Measurements from ENCODE around the gene FYB1. TPM values are rescaled to one million over a fixed set of nuclear protein-coding genes. Genes with fewer than 3 reads are reported as not detected.

The FYB1 gene
- total and polyA plus RNA-seq, 2 donors, result 52.9 to 71.8 TPM

DNA sequence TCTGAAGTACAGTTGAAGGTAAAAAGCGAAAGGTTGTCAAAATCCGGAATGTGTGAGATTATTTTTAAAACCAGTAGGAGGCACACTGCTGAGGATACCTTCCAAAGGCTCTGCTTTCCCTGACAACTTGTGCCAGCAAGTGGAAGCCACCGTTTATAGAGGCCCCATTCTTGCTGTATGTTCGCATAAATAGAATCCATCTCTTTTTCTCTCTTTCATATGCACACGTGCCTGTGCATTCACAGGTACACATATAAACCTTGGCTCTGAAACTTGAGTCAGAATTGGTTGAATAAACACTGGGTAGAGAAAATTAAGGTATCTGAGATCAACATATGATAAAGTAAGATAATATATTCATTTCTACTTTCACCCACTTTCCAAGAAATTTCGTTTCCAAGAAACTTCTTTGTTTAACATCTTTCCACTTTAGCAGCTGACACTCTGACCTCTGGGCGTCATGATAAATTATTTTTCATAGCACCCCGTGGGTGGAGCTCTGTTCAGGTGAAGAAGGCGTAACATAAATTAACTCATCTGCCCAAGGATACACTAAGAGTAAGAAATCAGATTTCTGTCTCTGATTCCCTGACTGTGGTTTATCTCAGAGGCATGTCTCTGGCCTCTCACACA lies 81.4 kb downstream of the FYB1 start:
- no peaks in the 10 kb centered on the region for H3K4me1 ChIP-seq (ENCODE audit: control insufficient read depth in 2 of 2, insufficient read depth in 2 of 2, low read length in 2 of 2)
- H3K27me3 ChIP-seq (ENCODE audit: control insufficient read depth in 2 of 2, insufficient read depth in 1 of 2, low read length in 1 of 2), result no peaks in the 10 kb centered on the region
- H3K36me3 ChIP-seq (ENCODE audit: control insufficient read depth in 2 of 2, insufficient read depth in 2 of 2, low read length in 1 of 2), result peaks cover 18 to 76% of the 10 kb centered on the region in 2 donors
- no peak overlapping the region for H3K4me3 ChIP-seq (ENCODE audit: low read length in 2 of 2)
- WGBS, result 92% methylated on average over 9 of the region's 9 CpGs
- H3K9me3 ChIP-seq (ENCODE audit: control insufficient read depth in 2 of 2, insufficient read depth in 1 of 2, low read length in 1 of 2), result no peaks in the 10 kb centered on the region
- no peak for DNase-seq (ENCODE audit: low read depth in 6 of 9, low spot score in 9 of 9)
- no peak overlapping the region for H3K27ac ChIP-seq (ENCODE audit: low read depth in 1 of 2, low read length in 1 of 2)

- no peaks in the 10 kb centered on the region for H3K27me3 ChIP-seq (ENCODE audit: control insufficient read depth in 2 of 2, insufficient read depth in 1 of 2, low read length in 1 of 2)
- no peaks in the 10 kb centered on the region for H3K4me1 ChIP-seq (ENCODE audit: control insufficient read depth in 2 of 2, insufficient read depth in 2 of 2, low read length in 2 of 2)
- DNase-seq (ENCODE audit: low read depth in 6 of 9, low spot score in 9 of 9), result no peak
- WGBS, result 98% methylated on average over 2 of the region's 2 CpGs
- H3K9me3 ChIP-seq (ENCODE audit: control insufficient read depth in 2 of 2, insufficient read depth in 1 of 2, low read length in 1 of 2), result no peaks in the 10 kb centered on the region
- H3K4me3 ChIP-seq (ENCODE audit: low read length in 2 of 2), result no peak overlapping the region
- peaks cover 18 to 75% of the 10 kb centered on the region in 2 donors for H3K36me3 ChIP-seq (ENCODE audit: control insufficient read depth in 2 of 2, insufficient read depth in 2 of 2, low read length in 1 of 2)
- no peak overlapping the region for H3K27ac ChIP-seq (ENCODE audit: low read depth in 1 of 2, low read length in 1 of 2)
Observed at GRCh38 chr5:39137391-39137790, 82.0 kb downstream of the FYB1 start.

- WGBS, result 86% methylated on average over 3 of the region's 3 CpGs
- Histone ChIP-seq H3K36me3 (ENCODE audit: control insufficient read depth in 2 of 2, insufficient read depth in 2 of 2, low read length in 1 of 2) (peaks cover 19 to 75% of the 10 kb centered on the region in 2 donors), H3K9me3 (ENCODE audit: control insufficient read depth in 2 of 2, insufficient read depth in 1 of 2, low read length in 1 of 2) (no peaks in the 10 kb centered on the region), H3K4me1 (ENCODE audit: control insufficient read depth in 2 of 2, insufficient read depth in 2 of 2, low read length in 2 of 2) (no peaks in the 10 kb centered on the region), H3K27ac (ENCODE audit: low read depth in 1 of 2, low read length in 1 of 2) (no peak overlapping the region), H3K27me3 (ENCODE audit: control insufficient read depth in 2 of 2, insufficient read depth in 1 of 2, low read length in 1 of 2) (no peaks in the 10 kb centered on the region), H3K4me3 (ENCODE audit: low read length in 2 of 2) (no peak overlapping the region)
- DNase-seq (ENCODE audit: low read depth in 6 of 9, low spot score in 9 of 9), result no peak
Observed at GRCh38 chr5:39132792-39133191, 86.6 kb downstream of the FYB1 start.

GRCh38 chr5:39132128-39132447 lies 87.3 kb downstream of the FYB1 start:
- no peaks in the 10 kb centered on the region for H3K27me3 ChIP-seq (ENCODE audit: control insufficient read depth in 2 of 2, insufficient read depth in 1 of 2, low read length in 1 of 2)
- no peak overlapping the region for H3K27ac ChIP-seq (ENCODE audit: low read depth in 1 of 2, low read length in 1 of 2)
- H3K4me1 ChIP-seq (ENCODE audit: control insufficient read depth in 2 of 2, insufficient read depth in 2 of 2, low read length in 2 of 2), result no peaks in the 10 kb centered on the region
- 95% methylated on average over 3 of the region's 3 CpGs for WGBS
- no peaks in the 10 kb centered on the region for H3K9me3 ChIP-seq (ENCODE audit: control insufficient read depth in 2 of 2, insufficient read depth in 1 of 2, low read length in 1 of 2)
- H3K4me3 ChIP-seq (ENCODE audit: low read length in 2 of 2), result no peak overlapping the region
- DNase-seq (ENCODE audit: low read depth in 6 of 9, low spot score in 9 of 9), result no peak
- H3K36me3 ChIP-seq (ENCODE audit: control insufficient read depth in 2 of 2, insufficient read depth in 2 of 2, low read length in 1 of 2), result peaks cover 18 to 78% of the 10 kb centered on the region in 2 donors

GRCh38 chr5:39131210-39132127 lies 87.9 kb downstream of the FYB1 start:
- DNase-seq (ENCODE audit: low read depth in 6 of 9, low spot score in 9 of 9), result no peak
- H3K4me3 ChIP-seq (ENCODE audit: low read length in 2 of 2), result no peak overlapping the region
- 91% methylated on average over 3 of the region's 3 CpGs for WGBS
- H3K9me3 ChIP-seq (ENCODE audit: control insufficient read depth in 2 of 2, insufficient read depth in 1 of 2, low read length in 1 of 2), result no peaks in the 10 kb centered on the region
- no peak overlapping the region for H3K27ac ChIP-seq (ENCODE audit: low read depth in 1 of 2, low read length in 1 of 2)
- H3K27me3 ChIP-seq (ENCODE audit: control insufficient read depth in 2 of 2, insufficient read depth in 1 of 2, low read length in 1 of 2), result no peaks in the 10 kb centered on the region
- peaks cover 18 to 72% of the 10 kb centered on the region in 2 donors for H3K36me3 ChIP-seq (ENCODE audit: control insufficient read depth in 2 of 2, insufficient read depth in 2 of 2, low read length in 1 of 2)
- no peaks in the 10 kb centered on the region for H3K4me1 ChIP-seq (ENCODE audit: control insufficient read depth in 2 of 2, insufficient read depth in 2 of 2, low read length in 2 of 2)

GRCh38 chr5:39130716-39131115 lies 88.6 kb downstream of the FYB1 start:
- no peak overlapping the region for H3K27ac ChIP-seq (ENCODE audit: low read depth in 1 of 2, low read length in 1 of 2)
- no peaks in the 10 kb centered on the region for H3K27me3 ChIP-seq (ENCODE audit: control insufficient read depth in 2 of 2, insufficient read depth in 1 of 2, low read length in 1 of 2)
- 96% methylated on average over 1 of the region's 1 CpG for WGBS
- H3K36me3 ChIP-seq (ENCODE audit: control insufficient read depth in 2 of 2, insufficient read depth in 2 of 2, low read length in 1 of 2), result peaks cover 18 to 77% of the 10 kb centered on the region in 2 donors
- H3K4me1 ChIP-seq (ENCODE audit: control insufficient read depth in 2 of 2, insufficient read depth in 2 of 2, low read length in 2 of 2), result no peaks in the 10 kb centered on the region
- no peak overlapping the region for H3K4me3 ChIP-seq (ENCODE audit: low read length in 2 of 2)
- no peak for DNase-seq (ENCODE audit: low read depth in 6 of 9, low spot score in 9 of 9)
- no peaks in the 10 kb centered on the region for H3K9me3 ChIP-seq (ENCODE audit: control insufficient read depth in 2 of 2, insufficient read depth in 1 of 2, low read length in 1 of 2)

- no peak for DNase-seq (ENCODE audit: low read depth in 6 of 9, low spot score in 9 of 9)
- Histone ChIP-seq H3K27ac (ENCODE audit: low read depth in 1 of 2, low read length in 1 of 2) (no peak overlapping the region), H3K9me3 (ENCODE audit: control insufficient read depth in 2 of 2, insufficient read depth in 1 of 2, low read length in 1 of 2) (no peaks in the 10 kb centered on the region), H3K4me3 (ENCODE audit: low read length in 2 of 2) (no peak overlapping the region), H3K36me3 (ENCODE audit: control insufficient read depth in 2 of 2, insufficient read depth in 2 of 2, low read length in 1 of 2) (peaks cover 9 to 72% of the 10 kb centered on the region in 2 donors), H3K27me3 (ENCODE audit: control insufficient read depth in 2 of 2, insufficient read depth in 1 of 2, low read length in 1 of 2) (no peaks in the 10 kb centered on the region), H3K4me1 (ENCODE audit: control insufficient read depth in 2 of 2, insufficient read depth in 2 of 2, low read length in 2 of 2) (no peaks in the 10 kb centered on the region)
- 98% methylated on average over 2 of the region's 2 CpGs for WGBS
Observed at GRCh38 chr5:39121922-39122321, 97.4 kb downstream of the FYB1 start.

GRCh38 chr5:39121315-39121714 lies 98.0 kb downstream of the FYB1 start:
- Histone ChIP-seq H3K36me3 (ENCODE audit: control insufficient read depth in 2 of 2, insufficient read depth in 2 of 2, low read length in 1 of 2) (peaks cover 9 to 76% of the 10 kb centered on the region in 2 donors), H3K27me3 (ENCODE audit: control insufficient read depth in 2 of 2, insufficient read depth in 1 of 2, low read length in 1 of 2) (no peaks in the 10 kb centered on the region), H3K9me3 (ENCODE audit: control insufficient read depth in 2 of 2, insufficient read depth in 1 of 2, low read length in 1 of 2) (no peaks in the 10 kb centered on the region), H3K4me3 (ENCODE audit: low read length in 2 of 2) (no peak overlapping the region), H3K4me1 (ENCODE audit: control insufficient read depth in 2 of 2, insufficient read depth in 2 of 2, low read length in 2 of 2) (no peaks in the 10 kb centered on the region), H3K27ac (ENCODE audit: low read depth in 1 of 2, low read length in 1 of 2) (no peak overlapping the region)
- DNase-seq (ENCODE audit: low read depth in 6 of 9, low spot score in 9 of 9), result no peak
- WGBS, result 97% methylated on average over 1 of the region's 1 CpG

- H3K27ac ChIP-seq (ENCODE audit: low read depth in 1 of 2, low read length in 1 of 2), result no peak overlapping the region
- no peaks in the 10 kb centered on the region for H3K9me3 ChIP-seq (ENCODE audit: control insufficient read depth in 2 of 2, insufficient read depth in 1 of 2, low read length in 1 of 2)
- no peaks in the 10 kb centered on the region for H3K4me1 ChIP-seq (ENCODE audit: control insufficient read depth in 2 of 2, insufficient read depth in 2 of 2, low read length in 2 of 2)
- no peak for DNase-seq (ENCODE audit: low read depth in 6 of 9, low spot score in 9 of 9)
- peaks cover 14 to 80% of the 10 kb centered on the region in 2 donors for H3K36me3 ChIP-seq (ENCODE audit: control insufficient read depth in 2 of 2, insufficient read depth in 2 of 2, low read length in 1 of 2)
- H3K27me3 ChIP-seq (ENCODE audit: control insufficient read depth in 2 of 2, insufficient read depth in 1 of 2, low read length in 1 of 2), result no peaks in the 10 kb centered on the region
- 98% methylated on average over 1 of the region's 1 CpG for WGBS
- no peak overlapping the region for H3K4me3 ChIP-seq (ENCODE audit: low read length in 2 of 2)
Observed at GRCh38 chr5:39120052-39120420, 99.3 kb downstream of the FYB1 start.
